Endothelial cell of umbilical vein (primary cell): Measurements from ENCODE around the gene GRPEL1. TPM values are rescaled to one million over a fixed set of nuclear protein-coding genes. Genes with fewer than 3 reads are reported as not detected.

Experiments used
- BruUV-seq: library from RNA; stranded (reverse); fragments of 400-500 nt; replicated peaks from 2 replicates; lab custom pipeline; 2021; lab: Mats Ljungman, UMichigan
- CTCF ChIA-PET: fragments of 300-600, 350-600 bp; sonication (Branson Sonifier 250); formaldehyde crosslinking; loops from one replicate; lab custom pipeline; 2021; ENCODE audit warnings: antibody characterized with exemption, inconsistent platforms; lab: Charles Lee
- POLR2A ChIA-PET: fragments of 300-600, 350-600 bp; sonication (Branson Sonifier 250); formaldehyde crosslinking; loops from one replicate; lab custom pipeline; 2021; ENCODE audit warnings: antibody characterized with exemption, inconsistent platforms; lab: Charles Lee
- DNase-seq: peaks from one replicate; pipeline ENCODE4 v3.0.0-alpha.2; 2011; ENCODE audit warnings: low read depth, low spot score
- FAIRE-seq: peaks from 2 replicates; lab custom pipeline; 2011; peaks lifted over from hg19 to GRCh38; lab: Jason Lieb, UNC
- H2AFZ ChIP-seq: 2 replicates; pipeline ENCODE4 v1.6.0; 2012; ENCODE audit warnings: low read depth, low read length, control low read depth, inconsistent platforms
- H3K27ac ChIP-seq: 2 replicates; pipeline ENCODE4 v1.5.1; 2011; ENCODE audit warnings: low read depth, mild to moderate bottlenecking, control low read depth, low read length, moderate library complexity; ENCODE audit not compliant: insufficient read depth
- H3K27me3 ChIP-seq, 2 experiments: 2 replicates each; pipeline versions ENCODE4 v1.6.0 to v1.6.1; 2011; ENCODE audit warnings: low read length in 2 of 2, mixed read lengths in 1 of 2; ENCODE audit not compliant: control insufficient read depth in 2 of 2, insufficient read depth in 2 of 2
- H3K36me3 ChIP-seq, 2 experiments: 2 replicates in 1 of 2; 3 replicates in 1 of 2; pipeline ENCODE4 v1.5.1; 2011; ENCODE audit warnings: low read length in 2 of 2, mild to moderate bottlenecking in 1 of 2, moderate library complexity in 1 of 2; ENCODE audit not compliant: control insufficient read depth in 2 of 2, insufficient read depth in 2 of 2; ENCODE audit errors: extremely low read depth in 1 of 2
- H3K4me1 ChIP-seq: 3 replicates; pipeline ENCODE4 v1.5.1; 2011; ENCODE audit warnings: mild to moderate bottlenecking, low read length; ENCODE audit not compliant: control insufficient read depth, insufficient read depth; ENCODE audit errors: extremely low read depth
- H3K4me2 ChIP-seq: 2 replicates; pipeline ENCODE4 v1.6.1; 2011; ENCODE audit warnings: low read length, control low read depth, mixed read lengths; ENCODE audit not compliant: insufficient read depth
- H3K4me3 ChIP-seq, 3 experiments: fragments of 200-600 bp in 1 of 3; sonication (generic), shearing (Covaris generic) in 1 of 3; replicated peaks in 1 of 3; 2 replicates each; pipeline ENCODE4 v1.5.1; 2011 to 2016; ENCODE audit warnings: control low read depth in 3 of 3, low read length in 3 of 3, mild to moderate bottlenecking in 2 of 3, inconsistent platforms in 1 of 3, low read depth in 1 of 3, moderate library complexity in 1 of 3; ENCODE audit not compliant: insufficient read depth in 1 of 3
- H3K79me2 ChIP-seq: 2 replicates; pipeline ENCODE4 v1.6.0; 2012; ENCODE audit warnings: low read length, inconsistent platforms; ENCODE audit not compliant: control insufficient read depth, insufficient read depth
- H3K9ac ChIP-seq: replicated peaks from 2 replicates; pipeline ENCODE3; 2011; ENCODE audit warnings: low read length, control low read depth; ENCODE audit not compliant: insufficient read depth; ENCODE audit errors: extremely low read depth
- H3K9me1 ChIP-seq: replicated peaks from 3 replicates; pipeline ENCODE4 v1.6.0; 2011; ENCODE audit warnings: mild to moderate bottlenecking, low read length; ENCODE audit not compliant: control insufficient read depth, insufficient read depth; ENCODE audit errors: extremely low read depth
- H3K9me3 ChIP-seq: replicated peaks from 2 replicates; pipeline ENCODE4 v1.5.1; 2012; ENCODE audit warnings: low read length, inconsistent platforms; ENCODE audit not compliant: control insufficient read depth, insufficient read depth
- H4K20me1 ChIP-seq: replicated peaks from 2 replicates; pipeline ENCODE3; 2011; ENCODE audit warnings: mild to moderate bottlenecking, low read length; ENCODE audit not compliant: control insufficient read depth, insufficient read depth; ENCODE audit errors: extremely low read depth
- CTCF ChIP-seq, 2 donors: IDR thresholded peaks; 1 replicate in 1 of 2; 2 replicates in 1 of 2; pipeline ENCODE4 v1.5.1; 2011; ENCODE audit warnings: low read length in 2 of 2, mild to moderate bottlenecking in 2 of 2, moderate library complexity in 2 of 2, control low read depth in 1 of 2, inconsistent platforms in 1 of 2, low read depth in 1 of 2; ENCODE audit not compliant: insufficient read depth in 1 of 2; ENCODE audit errors: extremely low read depth in 1 of 2
- EZH2 ChIP-seq: IDR thresholded peaks from 2 replicates; pipeline ENCODE4 v1.6.1; 2012; ENCODE audit warnings: borderline replicate concordance, low read depth, mild to moderate bottlenecking, moderate library complexity, low read length, inconsistent platforms; ENCODE audit not compliant: severe bottlenecking
- FOS ChIP-seq: IDR thresholded peaks from 2 replicates; pipeline ENCODE4 v1.6.1; 2011; ENCODE audit warnings: mild to moderate bottlenecking, low read length, moderate library complexity, borderline replicate concordance; ENCODE audit not compliant: insufficient read depth
- GATA2 ChIP-seq: IDR thresholded peaks from 2 replicates; pipeline ENCODE4 v1.7.0; 2011; ENCODE audit warnings: low read depth, mild to moderate bottlenecking, moderate library complexity, mixed read lengths, low read length; ENCODE audit not compliant: insufficient read length, insufficient read depth
- JUN ChIP-seq: IDR thresholded peaks from 2 replicates; pipeline ENCODE4 v1.6.1; 2011; ENCODE audit warnings: borderline replicate concordance, low read depth; ENCODE audit not compliant: insufficient read length, insufficient read depth
- MAX ChIP-seq: IDR thresholded peaks from 2 replicates; pipeline ENCODE4 v1.6.1; 2011; ENCODE audit not compliant: insufficient read depth, insufficient read length
- MYC ChIP-seq: IDR thresholded peaks from one replicate; pipeline ENCODE4 v1.6.1; 2011; ENCODE audit warnings: mild to moderate bottlenecking, low read depth, low read length
- POLR2A ChIP-seq: IDR thresholded peaks from 2 replicates; pipeline ENCODE4 v1.6.1; 2012; ENCODE audit warnings: low read depth, mild to moderate bottlenecking, control low read depth, low read length
- POLR2AphosphoS5 ChIP-seq: IDR thresholded peaks from 2 replicates; pipeline ENCODE4 v1.6.1; 2012; ENCODE audit warnings: low read depth, mild to moderate bottlenecking, control low read depth, low read length, moderate library complexity; ENCODE audit not compliant: insufficient read depth
- dilution Hi-C: fragments of 300-500 bp; cut with MboI; formaldehyde crosslinking; loops from one replicate; pipeline ENCODE4 v1.15.0; 2019; ENCODE audit warnings: low sequenced_read_pairs; ENCODE audit not compliant: extremely low pct_ligation_motif_present
- intact Hi-C: fragments of 100-400 bp; cut with micrococcal nuclease; formaldehyde crosslinking; loops from one replicate; pipeline ENCODE4 v1.10.0; 2022
- polyA plus RNA-seq, 4 experiments: library from polyadenylated mRNA; depleted of rRNA in 3 of 4; stranded (reverse) in 3 of 4; unstranded in 1 of 4; fragments of >200 nt; gene quantifications; 2 replicates each; pipeline versions ENCODE4 v1.2.1 to v1.2.3, GENCODE V29; 2011 to 2012; ENCODE audit warnings: missing spikeins in 1 of 4
- total RNA-seq: library from RNA; stranded (reverse); gene quantifications from 2 replicates; pipeline ENCODE4 v1.2.3, GENCODE V29; 2021

GRPEL1 gene
- total and polyA plus RNA-seq, 2 donors (not counting 3 experiments of a cell fraction or from before 2014, with no cell fraction given) = 17.3 to 42.6 TPM

- Histone ChIP-seq H3K79me2 (no peaks in the 10 kb centered on the region), H3K36me3 (peaks cover 3 to 19% of the 10 kb centered on the region in 2 experiments), H3K9me1 (no peaks in the 10 kb centered on the region), H3K9ac (no peak overlapping the region), H3K27ac (no peak overlapping the region), H3K27me3 (no peaks in the 10 kb centered on the region), H4K20me1 (no peaks in the 10 kb centered on the region), H3K4me2 (no peak overlapping the region), H3K9me3 (no peaks in the 10 kb centered on the region), H3K4me3 (no peak overlapping the region), H3K4me1 (no peaks in the 10 kb centered on the region), H2AFZ (no peak overlapping the region)
- FAIRE-seq (no peak), DNase-seq (no peak)
- BruUV-seq = no TSS peak
- intact Hi-C loops = no loop called here
- POLR2A ChIA-PET = no interaction called here
- TF ChIP-seq FOS (no peak), JUN (no peak), MAX (no peak), MYC (no peak), POLR2AphosphoS5 (no peak), EZH2 (no peak), POLR2A (no peak), GATA2 (no peak), CTCF (IDR thresholded peaks at IDR 0.05; ENCODE audit: extremely low read depth in 1 of 2, insufficient read depth in 1 of 2, low read depth in 1 of 2, low read length in 2 of 2) (no peak)
- CTCF ChIA-PET = no interaction called here
- dilution Hi-C loops = no loop called here
Measured at GRCh38 chr4:7015383-7016035, 52.4 kb downstream of the GRPEL1 start.
